Fibroblast of the aortic adventitia (primary cell): ENCODE results near the gene KIF23. TPM values are rescaled to one million over a fixed set of nuclear protein-coding genes. Genes with fewer than 3 reads are reported as not detected.

Experiments used
- DNase-seq: peaks from one replicate; pipeline ENCODE4 v3.0.0-alpha.2; 2010; ENCODE audit warnings: low read depth
- H3K4me3 ChIP-seq: 2 replicates; pipeline ENCODE4 v1.5.1; 2011; ENCODE audit warnings: low read depth, mild to moderate bottlenecking, control low read depth, low read length, moderate library complexity
- CTCF ChIP-seq: IDR thresholded peaks from 2 replicates; pipeline ENCODE4 v1.5.1; 2011; ENCODE audit warnings: mild to moderate bottlenecking, low read length, control low read depth, inconsistent platforms; ENCODE audit not compliant: insufficient read depth
- total RNA-seq: library from RNA; depleted of rRNA; stranded (reverse); fragments of >200 nt; gene quantifications from 2 replicates; pipeline ENCODE4 v1.2.3, GENCODE V29; 2012; ENCODE audit warnings: low replicate concordance

KIF23 gene
- total RNA-seq, 1 donor = 48.6 TPM

GRCh38 chr15:69454953-69455352 lies 40.8 kb downstream of the KIF23 start:
- no peak for TF ChIP-seq CTCF
- H3K4me3 ChIP-seq = peak overlapping the region; percentile 76
- no peak for DNase-seq

GRCh38 chr15:69456208-69457166 lies 42.3 kb downstream of the KIF23 start:
- DNase-seq = no peak
- TF ChIP-seq CTCF = no peak
- H3K4me3 ChIP-seq = no peak overlapping the region

- no peak for DNase-seq
- TF ChIP-seq CTCF = no peak
- H3K4me3 ChIP-seq = no peak overlapping the region
Measured at GRCh38 chr15:69457304-69458280, 43.4 kb downstream of the KIF23 start.

GRCh38 chr15:69459066-69459465 lies 44.9 kb downstream of the KIF23 start:
- TF ChIP-seq CTCF = no peak
- no peak overlapping the region for H3K4me3 ChIP-seq
- peak; percentile 37 for DNase-seq

- no peak for DNase-seq
Measured at GRCh38 chr15:69460481-69460880, 46.3 kb downstream of the KIF23 start.

More at GRCh38 chr15:69460481-69460880, 46.3 kb downstream of the KIF23 start:
- no peak for TF ChIP-seq CTCF
- no peak overlapping the region for H3K4me3 ChIP-seq
